ENCODE results near the gene RGS9BP. TPM values are rescaled to one million over a fixed set of nuclear protein-coding genes. Genes with fewer than 3 reads are reported as not detected.
A peak's percentile ranks its signal among the peaks of the same experiment; 100 is the strongest.

The RGS9BP gene
- 0.09 and 0.13 TPM in 2 replicates for total RNA-seq (2021)
- long read RNA-seq, partial matches to known transcripts, result 0 of 1 reads
- long read RNA-seq, other reads (novel, unspliced or antisense), result 0 of 1 reads

- Histone ChIP-seq H4K8ac (replicated peaks; ENCODE audit: insufficient read length, low read depth, low read length) (no peak within 1 kb of the TSS), H3K9me3 (ENCODE audit: control insufficient read depth, low read depth, low read length) (no peaks in the 10 kb centered on the region), H3K23ac (ENCODE audit: insufficient read length, low read depth, low read length) (no peak within 1 kb of the TSS), H3K27me3 (ENCODE audit: insufficient read depth, low read length) (peaks cover 18% of the 10 kb centered on the region; the same call in 1 of the 2 replicates), H2AFZ (ENCODE audit: low read length) (no peak within 1 kb of the TSS), H3K56ac (ENCODE audit: insufficient read length, low read depth, low read length) (no peak within 1 kb of the TSS), H2BK15ac (ENCODE audit: low read depth, low read length) (no peak within 1 kb of the TSS), H3K23me2 (ENCODE audit: insufficient read length, low read depth, low read length, poor library complexity, severe bottlenecking) (peaks cover 9% of the 10 kb centered on the region), H2BK12ac (ENCODE audit: insufficient read length, low read depth, low read length) (no peak within 1 kb of the TSS), H4K5ac (ENCODE audit: insufficient read length, low read depth, low read length) (no peak within 1 kb of the TSS), H3K27ac (ENCODE audit: insufficient read length, low read depth, low read length) (no peak within 1 kb of the TSS), H3K18ac (ENCODE audit: insufficient read length, low read depth, low read length) (no peak within 1 kb of the TSS), H3K79me1 (ENCODE audit: insufficient read depth, low read depth, low read length, poor library complexity, severe bottlenecking) (peaks cover 10% of the 10 kb centered on the region), H3K9ac (ENCODE audit: extremely low read depth, insufficient read length, low read length) (no peak within 1 kb of the TSS), H3K4ac (ENCODE audit: low read depth, low read length) (no peak within 1 kb of the TSS), H2AK5ac (ENCODE audit: insufficient read length, low read length) (no peak within 1 kb of the TSS), H3K4me2 (ENCODE audit: insufficient read depth, insufficient read length, low read length) (peak within 1 kb of the TSS; percentile 92), H2BK5ac (ENCODE audit: insufficient read length, low read length) (no peak within 1 kb of the TSS), H3T11ph (ENCODE audit: low read length) (no peak within 1 kb of the TSS), H4K91ac (ENCODE audit: insufficient read length, low read depth, low read length) (no peak within 1 kb of the TSS), H3K14ac (ENCODE audit: insufficient read depth, low read length) (no peak within 1 kb of the TSS), H2BK120ac (ENCODE audit: low read depth, low read length, poor library complexity, severe bottlenecking) (no peak within 1 kb of the TSS), H3K79me2 (ENCODE audit: insufficient read depth, low read length) (peaks cover 15% of the 10 kb centered on the region; the same call in 1 of the 2 replicates), H4K20me1 (ENCODE audit: control insufficient read depth, insufficient read depth, insufficient read length) (no peaks in the 10 kb centered on the region), H2BK20ac (ENCODE audit: low read depth, low read length, poor library complexity, severe bottlenecking) (no peak within 1 kb of the TSS), H3K4me1 (ENCODE audit: insufficient read depth, low read length) (no peaks in the 10 kb centered on the region)
- no peak within 1 kb of the TSS for H3K27ac Mint-ChIP-seq
- peaks cover 0 to 2% (median 0%) of the 10 kb centered on the region in 3 experiments; a peak in 2 of 7 replicates for H3K36me3 Mint-ChIP-seq (ENCODE audit: insufficient read depth in 1 of 3, low read depth in 3 of 3)
- no peak for TF ChIP-seq CTCF (conservative IDR thresholded peaks at IDR 0.05)
- WGBS (ENCODE audit: extremely low coverage, insufficient read length, low lambda C conversion rate), result no CpG with 5 or more reads among the region's 53 CpGs
- H3K4me3 Mint-ChIP-seq, result peak within 1 kb of the TSS; percentile 67 to 81
- peaks cover 47% of the 10 kb centered on the region for H3K27me3 Mint-ChIP-seq (ENCODE audit: low read depth)
- H3K4me1 Mint-ChIP-seq, result peaks cover 19 to 25% of the 10 kb centered on the region in 2 experiments
- peak; percentile 66 for DNase-seq
- peaks cover 0 to 1% of the 10 kb centered on the region in 2 experiments; a peak in 3 of 5 replicates for H3K9me3 Mint-ChIP-seq
These were observed at the start of gene RGS9BP for GRCh38 chr19:32675720-32676185. TSS of gene RGS9BP (plus strand) at chr19:32675848. CDS start at chr19:32676264, 416 bp downstream.

Data from H9 (cell line).